ENCODE data around the gene FAM168A. TPM values are rescaled to one million over a fixed set of nuclear protein-coding genes. Genes with fewer than 3 reads are reported as not detected.
"Not testable (repeated sequence)": the region's sequence is repeated elsewhere in the genome, so short reads cannot be mapped to it uniquely, and the experiment has no call there.

The FAM168A gene
- total RNA-seq, 2 experiments from 2014 or later: 12.7 to 17.5 TPM

GRCh38 chr11:73578592-73579185 lies 19.2 kb downstream of the FAM168A start:
- DNase-seq: peak; percentile 19
- Mint-ChIP-seq H3K9me3 (ENCODE audit: low read depth) (no peaks in the 10 kb centered on the region), H3K27ac (peak overlapping the region; percentile 43), H3K4me1 (peaks cover 31% of the 10 kb centered on the region), H3K36me3 (ENCODE audit: low read depth) (peaks cover 9% of the 10 kb centered on the region), H3K27me3 (no peaks in the 10 kb centered on the region), H3K4me3 (no peak overlapping the region)
- ATAC-seq: peak; percentile 83
- intact Hi-C loops (cut with DNase I, micrococcal nuclease): loop anchor here (1.0 to 2.0 kb wide), 2 partner anchors 18 to 20 kb away; partner anchors contain the start of gene FAM168A (in 1 of the 2)
- CTCF ChIA-PET: interaction anchor here (0.6 to 1.1 kb wide), 4 partner anchors 12 to 243 kb away, joined by 3 to 4 read pairs (median 3); no protein-coding TSS in a partner anchor
- POLR2A ChIA-PET: interaction anchor here (0.5 kb wide), 1 partner anchor 321 kb away, joined by 4 read pairs; no protein-coding TSS in a partner anchor

GRCh38 chr11:73577496-73577917 lies 20.4 kb downstream of the FAM168A start:
- H3K4me1 Mint-ChIP-seq: peaks cover 31% of the 10 kb centered on the region
- POLR2A ChIA-PET: no interaction called here

GRCh38 chr11:73576185-73576614 lies 21.7 kb downstream of the FAM168A start:
- Mint-ChIP-seq H3K4me3 (no peak overlapping the region), H3K27ac (no peak overlapping the region), H3K4me1 (peaks cover 31% of the 10 kb centered on the region), H3K27me3 (no peaks in the 10 kb centered on the region), H3K9me3 (ENCODE audit: low read depth) (no peaks in the 10 kb centered on the region), H3K36me3 (ENCODE audit: low read depth) (peaks cover 6% of the 10 kb centered on the region)
- CTCF ChIA-PET: interaction anchor here (0.6 to 1.6 kb wide), 5 partner anchors 12 to 60 kb away, joined by 3 to 4 read pairs (median 4); no protein-coding TSS in a partner anchor
- POLR2A ChIA-PET: interaction anchor here (0.6 kb wide), 1 partner anchor 213 kb away, joined by 8 read pairs; no protein-coding TSS in a partner anchor
- ATAC-seq (no peak), DNase-seq (no peak)
- intact Hi-C loops (cut with DNase I, micrococcal nuclease): no loop called here

More at GRCh38 chr11:73577496-73577917, 20.4 kb downstream of the FAM168A start:
- no peaks in the 10 kb centered on the region for H3K27me3 Mint-ChIP-seq
- CTCF ChIA-PET: interaction anchor here (0.6 to 1.5 kb wide), 9 partner anchors 14 to 691 kb away, joined by 3 to 6 read pairs (median 4); no protein-coding TSS in a partner anchor
- intact Hi-C loops (cut with DNase I, micrococcal nuclease): no loop called here
- DNase-seq (peak; percentile 22), ATAC-seq (peak; percentile 88)
- H3K36me3 Mint-ChIP-seq (ENCODE audit: low read depth): peaks cover 6% of the 10 kb centered on the region
- no peaks in the 10 kb centered on the region for H3K9me3 Mint-ChIP-seq (ENCODE audit: low read depth)
- peak overlapping the region; percentile 72 for H3K27ac Mint-ChIP-seq
- no peak overlapping the region for H3K4me3 Mint-ChIP-seq

DNA sequence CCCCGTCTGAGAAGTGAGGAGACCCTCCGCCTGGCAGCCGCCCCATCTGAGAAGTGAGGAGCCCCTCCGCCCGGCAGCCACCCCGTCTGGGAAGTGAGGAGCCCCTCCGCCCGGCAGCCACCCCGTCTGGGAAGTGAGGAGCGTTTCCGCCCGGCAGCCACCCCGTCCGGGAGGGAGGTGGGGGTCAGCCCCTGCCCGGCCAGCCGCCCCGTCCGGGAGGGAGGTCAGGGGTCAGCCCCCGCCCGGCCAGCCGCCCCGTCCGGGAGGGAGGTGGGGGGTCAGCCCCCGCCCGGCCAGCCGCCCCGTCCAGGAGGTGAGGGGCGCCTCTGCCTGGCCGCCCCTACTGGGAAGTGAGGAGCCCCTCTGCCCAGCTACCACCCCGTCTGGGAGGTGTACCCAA lies 25.9 kb downstream of the FAM168A start:
- H3K9me3 Mint-ChIP-seq (ENCODE audit: low read depth); H3K36me3 Mint-ChIP-seq (ENCODE audit: low read depth); H3K27me3 Mint-ChIP-seq; H3K4me1 Mint-ChIP-seq; H3K27ac Mint-ChIP-seq; intact Hi-C loops (cut with DNase I, micrococcal nuclease); H3K4me3 Mint-ChIP-seq; ATAC-seq; DNase-seq; CTCF ChIA-PET; POLR2A ChIA-PET: not testable (repeated sequence)

GRCh38 chr11:73570415-73571114 lies 27.3 kb downstream of the FAM168A start:
- Mint-ChIP-seq H3K9me3 (ENCODE audit: low read depth) (no peaks in the 10 kb centered on the region), H3K4me3 (no peak overlapping the region), H3K4me1 (no peaks in the 10 kb centered on the region), H3K27me3 (no peaks in the 10 kb centered on the region), H3K27ac (no peak overlapping the region), H3K36me3 (ENCODE audit: low read depth) (peaks cover 7% of the 10 kb centered on the region)
- ChIA-PET CTCF (interaction anchor here (0.9 to 1.7 kb wide), 6 partner anchors 10 to 186 kb away, joined by 3 to 7 read pairs (median 4); no protein-coding TSS in a partner anchor), POLR2A (no interaction called here)
- intact Hi-C loops (cut with DNase I, micrococcal nuclease): no loop called here
- DNase-seq (no peak), ATAC-seq (no peak)

DNA sequence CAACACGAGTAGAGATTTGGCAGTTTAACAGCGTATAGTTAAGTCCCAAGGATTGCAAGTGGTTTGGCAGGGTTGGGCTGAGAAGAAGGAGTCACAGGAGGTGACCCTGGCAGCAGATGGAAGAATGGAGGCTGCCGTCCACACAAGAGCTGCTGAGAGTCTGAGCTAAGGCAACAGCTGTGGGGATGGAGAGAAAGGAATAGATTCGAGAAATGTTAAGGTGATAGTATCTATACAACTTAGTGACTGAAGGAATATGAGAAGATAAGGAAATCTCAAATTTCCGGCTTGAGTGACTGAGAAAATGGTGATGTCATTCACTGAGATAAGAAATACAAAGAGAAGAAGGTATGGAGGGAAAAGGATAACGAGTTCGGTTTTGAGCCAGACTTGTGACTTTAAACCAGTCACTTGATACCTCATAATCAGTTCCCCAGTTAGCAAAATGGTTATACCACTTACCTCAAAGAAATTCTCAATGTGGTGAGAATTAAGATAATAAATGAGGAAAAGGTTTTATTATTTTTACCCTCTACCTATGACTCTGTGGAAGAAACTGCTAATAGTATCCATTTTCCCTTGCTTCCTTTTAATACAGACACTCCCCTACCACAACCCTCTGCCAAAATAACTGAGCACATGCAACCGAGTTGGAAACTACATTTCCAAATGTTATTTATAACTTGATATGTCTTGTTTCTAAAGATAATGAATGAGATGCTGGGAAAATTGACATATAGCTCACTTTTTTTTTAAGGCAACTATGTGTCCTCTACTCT lies 30.7 kb downstream of the FAM168A start:
- CTCF ChIA-PET: interaction anchor here (0.6 to 1.1 kb wide), 2 partner anchors 29 to 66 kb away, joined by 3 to 4 read pairs; no protein-coding TSS in a partner anchor

GRCh38 chr11:73566422-73566821 lies 31.5 kb downstream of the FAM168A start:
- Mint-ChIP-seq H3K27ac (no peak overlapping the region), H3K4me1 (no peaks in the 10 kb centered on the region), H3K27me3 (no peaks in the 10 kb centered on the region), H3K9me3 (ENCODE audit: low read depth) (no peaks in the 10 kb centered on the region), H3K36me3 (ENCODE audit: low read depth) (peaks cover 5% of the 10 kb centered on the region), H3K4me3 (no peak overlapping the region)
- ATAC-seq (no peak), DNase-seq (no peak)
- intact Hi-C loops (cut with DNase I, micrococcal nuclease): no loop called here
- ChIA-PET CTCF (interaction anchor here (0.7 to 1.1 kb wide), 2 partner anchors 12 to 30 kb away, joined by 3 to 4 read pairs; no protein-coding TSS in a partner anchor), POLR2A (interaction anchor here (0.6 kb wide), 1 partner anchor 199 kb away, joined by 3 read pairs; no protein-coding TSS in a partner anchor)

More for the DNA sequence above, 30.7 kb downstream of the FAM168A start:
- Mint-ChIP-seq H3K27ac (no peak overlapping the region), H3K4me3 (no peak overlapping the region), H3K9me3 (ENCODE audit: low read depth) (no peaks in the 10 kb centered on the region), H3K4me1 (no peaks in the 10 kb centered on the region), H3K27me3 (no peaks in the 10 kb centered on the region), H3K36me3 (ENCODE audit: low read depth) (peaks cover 5% of the 10 kb centered on the region)
- intact Hi-C loops (cut with DNase I, micrococcal nuclease): no loop called here
- ATAC-seq (no peak), DNase-seq (no peak)
- POLR2A ChIA-PET: no interaction called here

DNA sequence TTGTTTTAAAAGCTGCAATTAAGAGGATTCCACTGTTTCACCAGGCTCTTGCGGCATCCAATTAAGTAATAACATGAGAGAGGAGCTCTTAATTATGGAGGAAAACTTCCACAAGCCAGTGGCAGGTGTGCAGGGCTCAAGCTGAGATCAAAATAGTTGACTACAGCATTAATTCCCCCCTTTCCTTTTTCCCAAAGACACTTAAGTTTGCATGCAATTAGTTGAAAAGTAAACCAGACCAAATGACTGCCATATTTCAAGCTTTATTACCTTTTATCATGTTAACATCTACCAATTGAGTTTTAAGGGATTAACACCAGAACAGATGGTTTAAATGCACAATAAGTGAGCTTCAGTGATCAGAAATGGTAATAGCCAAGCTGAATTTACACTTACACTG lies 32.1 kb downstream of the FAM168A start:
- peaks cover 5% of the 10 kb centered on the region for H3K36me3 Mint-ChIP-seq (ENCODE audit: low read depth)
- POLR2A ChIA-PET: interaction anchor here (0.6 kb wide), 2 partner anchors 61 to 198 kb away, joined by 3 to 14 read pairs; no protein-coding TSS in a partner anchor
- DNase-seq: no peak
- H3K27me3 Mint-ChIP-seq: no peaks in the 10 kb centered on the region
- no peak overlapping the region for H3K4me3 Mint-ChIP-seq
- H3K4me1 Mint-ChIP-seq: no peaks in the 10 kb centered on the region
- intact Hi-C loops (cut with DNase I, micrococcal nuclease): no loop called here
- no peak for ATAC-seq
- no peak overlapping the region for H3K27ac Mint-ChIP-seq
- CTCF ChIA-PET: interaction anchor here (0.7 to 1.5 kb wide), 5 partner anchors 13 to 101 kb away, joined by 3 to 4 read pairs (median 4); no protein-coding TSS in a partner anchor
- H3K9me3 Mint-ChIP-seq (ENCODE audit: low read depth): no peaks in the 10 kb centered on the region

GRCh38 chr11:73564903-73565302 lies 33.0 kb downstream of the FAM168A start:
- Mint-ChIP-seq H3K36me3 (ENCODE audit: low read depth) (peaks cover 5% of the 10 kb centered on the region), H3K4me3 (no peak overlapping the region), H3K9me3 (ENCODE audit: low read depth) (no peaks in the 10 kb centered on the region), H3K27ac (no peak overlapping the region), H3K27me3 (no peaks in the 10 kb centered on the region), H3K4me1 (no peaks in the 10 kb centered on the region)
- ChIA-PET CTCF (interaction anchor here (0.6 to 1.5 kb wide), 5 partner anchors 13 to 127 kb away, joined by 3 to 4 read pairs (median 3); no protein-coding TSS in a partner anchor), POLR2A (no interaction called here)
- intact Hi-C loops (cut with DNase I, micrococcal nuclease): no loop called here
- no peak for ATAC-seq
- no peak for DNase-seq

DNA sequence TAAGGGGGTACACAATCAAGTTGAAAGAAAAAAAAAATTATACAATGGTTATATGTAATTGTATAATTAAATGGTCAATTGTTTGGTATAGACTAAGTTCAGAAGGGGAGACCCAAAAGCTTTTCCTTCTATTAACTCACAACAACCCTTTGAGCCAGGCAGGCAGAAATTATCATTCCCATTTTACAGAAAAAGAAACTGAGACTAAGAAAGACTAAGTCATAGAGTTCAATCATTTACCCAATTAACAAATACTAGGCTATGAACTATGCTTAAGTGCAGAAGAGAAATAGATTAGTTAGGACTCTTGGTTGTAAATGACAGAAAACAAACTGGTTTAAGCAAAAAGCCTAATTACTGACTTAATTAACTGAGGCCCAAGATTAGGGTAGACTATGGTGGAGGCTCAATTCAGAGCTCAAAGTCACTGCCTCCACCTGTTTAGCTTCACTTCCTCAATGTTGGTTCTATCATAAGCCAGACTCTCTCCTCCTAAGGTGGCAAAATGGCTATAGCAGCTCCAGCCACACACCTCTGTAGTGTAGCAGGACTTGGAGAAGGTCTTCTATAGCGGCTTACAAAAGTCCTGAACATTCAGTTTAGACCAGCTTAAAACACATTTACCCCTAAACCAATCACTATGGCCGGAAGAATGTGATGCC lies 34.2 kb downstream of the FAM168A start:
- H3K4me3 Mint-ChIP-seq: no peak overlapping the region

More for the DNA sequence above, 34.2 kb downstream of the FAM168A start:
- Mint-ChIP-seq H3K27me3 (no peaks in the 10 kb centered on the region), H3K27ac (no peak overlapping the region), H3K4me1 (no peaks in the 10 kb centered on the region), H3K36me3 (ENCODE audit: low read depth) (peaks cover 7% of the 10 kb centered on the region), H3K9me3 (ENCODE audit: low read depth) (no peaks in the 10 kb centered on the region)
- intact Hi-C loops (cut with DNase I, micrococcal nuclease): no loop called here
- DNase-seq (no peak), ATAC-seq (no peak)
- CTCF ChIA-PET: interaction anchor here (0.5 to 1.4 kb wide), 5 partner anchors 13 to 148 kb away, joined by 3 to 4 read pairs (median 3); no protein-coding TSS in a partner anchor
- POLR2A ChIA-PET: no interaction called here
